ENCODE data around the gene HFE. TPM values are rescaled to one million over a fixed set of nuclear protein-coding genes. Genes with fewer than 3 reads are reported as not detected.

The HFE gene
- total RNA-seq, 1 experiment from 2014 or later = 2.8 TPM

GRCh38 chr6:26141378-26141904 lies 54.2 kb downstream of the HFE start:
- Mint-ChIP-seq H3K4me3 (ENCODE audit: unreplicated experiment) (no peak overlapping the region), H3K9me3 (ENCODE audit: unreplicated experiment) (no peaks in the 10 kb centered on the region), H3K36me3 (ENCODE audit: insufficient read depth, unreplicated experiment) (peaks cover 61% of the 10 kb centered on the region), H3K4me1 (ENCODE audit: insufficient read depth, unreplicated experiment) (peaks cover 9% of the 10 kb centered on the region), H3K27me3 (ENCODE audit: insufficient read depth, unreplicated experiment) (no peaks in the 10 kb centered on the region), H3K27ac (ENCODE audit: low read depth, unreplicated experiment) (no peak overlapping the region)
- CTCF ChIA-PET = no interaction called here
- DNase-seq (ENCODE audit: unreplicated experiment) = no peak
- no TSS peak for BruUV-seq (replicated peaks)
- intact Hi-C loops (cut with micrococcal nuclease) = no loop called here
- TF ChIP-seq CTCF (IDR thresholded peaks at IDR 0.05; ENCODE audit: unreplicated experiment) = no peak
- POLR2A ChIA-PET = interaction anchor here (0.8 to 3.3 kb wide), 7 partner anchors 10 to 31 kb away, joined by 4 to 24 read pairs (median 6); a partner anchor contains a TSS

- POLR2A ChIA-PET = interaction anchor here (0.7 to 3.3 kb wide), 9 partner anchors 9 to 31 kb away, joined by 3 to 24 read pairs (median 4); a partner anchor contains a TSS
- BruUV-seq (replicated peaks) = no TSS peak
- Mint-ChIP-seq H3K4me3 (ENCODE audit: unreplicated experiment) (no peak overlapping the region), H3K27me3 (ENCODE audit: insufficient read depth, unreplicated experiment) (no peaks in the 10 kb centered on the region), H3K4me1 (ENCODE audit: insufficient read depth, unreplicated experiment) (peaks cover 9% of the 10 kb centered on the region), H3K27ac (ENCODE audit: low read depth, unreplicated experiment) (no peak overlapping the region), H3K9me3 (ENCODE audit: unreplicated experiment) (no peaks in the 10 kb centered on the region), H3K36me3 (ENCODE audit: insufficient read depth, unreplicated experiment) (peaks cover 55% of the 10 kb centered on the region)
- no peak for TF ChIP-seq CTCF (IDR thresholded peaks at IDR 0.05; ENCODE audit: unreplicated experiment)
- no peak for DNase-seq (ENCODE audit: unreplicated experiment)
- intact Hi-C loops (cut with micrococcal nuclease) = no loop called here
- CTCF ChIA-PET = no interaction called here
These were observed 54.8 kb downstream of the HFE start for GRCh38 chr6:26142026-26142425.

Other genes with a start within 250 kb of the HFE start
- gene SLC17A3, start 213.2 kb upstream of the HFE start, total RNA-seq (2022) = not detected in 2 replicates
- gene SLC17A2, start 156.7 kb upstream of the HFE start, total RNA-seq (2022) = not detected in 2 replicates
- gene TRIM38, start 124.6 kb upstream of the HFE start, total RNA-seq (2022) = 5.4 and 6.7 TPM in 2 replicates

All from MCF 10A (cell line).